ENCODE data around the gene SEC14L6.

The SEC14L6 gene

DNA sequence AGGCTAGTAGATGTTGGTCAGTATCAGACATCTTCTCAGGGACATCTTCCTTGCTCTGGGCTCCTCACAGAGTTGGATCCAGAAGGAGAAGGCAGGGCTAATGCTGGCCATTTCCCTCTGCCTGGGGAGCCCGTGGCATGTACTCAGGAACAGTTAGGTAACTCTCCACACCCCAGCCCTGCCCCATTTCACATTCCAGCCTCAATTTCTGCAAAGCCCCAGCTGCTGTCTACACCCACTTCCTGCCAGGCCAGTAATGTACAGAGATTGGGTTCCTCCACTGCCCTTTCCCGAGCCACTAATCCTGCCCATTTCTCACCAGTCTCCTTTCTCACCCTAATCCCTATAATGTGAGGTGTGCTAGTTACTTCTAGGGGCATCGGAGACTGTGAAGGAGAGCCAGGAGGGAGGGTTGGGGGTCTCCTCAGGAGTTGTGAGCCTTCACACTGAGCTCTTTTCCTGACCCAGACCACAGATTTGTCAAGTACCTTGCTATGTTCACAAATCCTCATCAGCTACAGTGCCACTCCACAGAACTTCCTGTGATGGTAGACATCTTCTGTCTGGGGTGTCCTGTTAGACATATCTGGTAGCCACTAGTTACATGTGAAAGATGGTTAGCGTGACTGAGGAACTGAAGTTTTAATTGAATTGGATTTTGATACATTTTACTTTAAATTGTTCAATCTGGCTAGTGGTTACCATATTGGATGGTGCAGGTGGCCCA is 73.4 kb downstream of the SEC14L6 start:
- TF ChIP-seq, protein P1, sequence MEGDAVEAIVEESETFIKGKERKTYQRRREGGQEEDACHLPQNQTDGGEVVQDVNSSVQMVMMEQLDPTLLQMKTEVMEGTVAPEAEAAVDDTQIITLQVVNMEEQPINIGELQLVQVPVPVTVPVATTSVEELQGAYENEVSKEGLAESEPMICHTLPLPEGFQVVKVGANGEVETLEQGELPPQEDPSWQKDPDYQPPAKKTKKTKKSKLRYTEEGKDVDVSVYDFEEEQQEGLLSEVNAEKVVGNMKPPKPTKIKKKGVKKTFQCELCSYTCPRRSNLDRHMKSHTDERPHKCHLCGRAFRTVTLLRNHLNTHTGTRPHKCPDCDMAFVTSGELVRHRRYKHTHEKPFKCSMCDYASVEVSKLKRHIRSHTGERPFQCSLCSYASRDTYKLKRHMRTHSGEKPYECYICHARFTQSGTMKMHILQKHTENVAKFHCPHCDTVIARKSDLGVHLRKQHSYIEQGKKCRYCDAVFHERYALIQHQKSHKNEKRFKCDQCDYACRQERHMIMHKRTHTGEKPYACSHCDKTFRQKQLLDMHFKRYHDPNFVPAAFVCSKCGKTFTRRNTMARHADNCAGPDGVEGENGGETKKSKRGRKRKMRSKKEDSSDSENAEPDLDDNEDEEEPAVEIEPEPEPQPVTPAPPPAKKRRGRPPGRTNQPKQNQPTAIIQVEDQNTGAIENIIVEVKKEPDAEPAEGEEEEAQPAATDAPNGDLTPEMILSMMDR (IDR thresholded peaks at IDR 0.05): no peak
- TF ChIP-seq ZFX (IDR thresholded peaks at IDR 0.05; ENCODE audit: borderline replicate concordance): no peak
- H3K27ac ChIP-seq: no peak overlapping the region

Measured in 22Rv1 (cell line).